Activated CD4-positive, alpha-beta T cell treated with anti-CD3 and anti-CD28 coated beads for 1 hour (primary cell): ENCODE measurements around the gene CCDC8.
"Not testable (repeated sequence)": the region's sequence is repeated elsewhere in the genome, so short reads cannot be mapped to it uniquely, and the experiment has no call there.

ENCODE experiments used
- DNase-seq: peaks from one replicate; pipeline ENCODE4 v3.0.0-alpha.2; 2020

CCDC8 gene

GRCh38 chr19:46413262-46414031 is at the start of gene CCDC8:
Gene CCDC8 (minus strand): TSS chr19:46413564. CDS start chr19:46412810, 754 bp downstream.
- no peak for DNase-seq

DNA sequence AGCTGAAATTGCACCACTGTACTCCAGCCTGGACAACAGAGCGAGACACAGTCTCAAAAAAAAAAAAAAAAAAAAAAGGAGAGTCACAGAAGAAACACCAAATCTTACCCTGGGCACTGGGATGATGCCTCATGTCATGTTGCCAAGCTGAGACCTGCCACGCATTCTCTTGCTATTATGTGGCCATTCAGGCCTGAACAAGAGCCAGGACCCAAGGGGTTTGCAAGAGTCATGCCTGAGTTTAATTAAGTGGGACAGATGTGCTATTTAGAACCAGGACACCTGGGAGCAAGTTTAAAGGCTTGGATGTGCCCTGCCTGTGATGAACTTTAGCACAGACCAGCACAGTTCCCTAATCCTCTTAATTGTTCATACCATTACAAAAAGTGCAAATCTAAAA is 48.2 kb upstream of the CCDC8 start:
- no peak for DNase-seq

DNA sequence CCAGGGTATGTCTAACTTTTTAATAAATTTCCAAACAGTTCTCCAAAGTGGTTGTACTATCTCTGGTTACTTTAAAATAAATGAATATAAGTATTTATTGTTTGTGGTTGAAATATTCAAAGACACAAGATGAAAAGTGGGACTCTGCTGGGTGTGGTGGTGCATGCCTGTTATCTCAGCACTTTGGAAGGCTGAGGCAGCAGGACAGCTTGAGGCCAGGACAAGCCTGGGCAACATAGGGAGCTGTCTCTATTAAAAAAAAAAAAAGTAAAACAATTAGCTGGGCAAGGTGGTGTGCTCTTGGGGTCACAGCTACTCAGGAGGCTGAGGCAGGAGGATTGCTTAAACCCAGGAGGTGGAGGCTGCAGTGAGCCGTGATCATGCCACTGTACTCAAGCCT is 47.6 kb upstream of the CCDC8 start:
- DNase-seq, result no peak

- DNase-seq, result no peak
Observed at GRCh38 chr19:46460055-46460454, 46.7 kb upstream of the CCDC8 start.

GRCh38 chr19:46456930-46457329 is 43.6 kb upstream of the CCDC8 start:
- DNase-seq, result no peak

GRCh38 chr19:46454244-46454643 is 40.9 kb upstream of the CCDC8 start:
- no peak for DNase-seq

DNA sequence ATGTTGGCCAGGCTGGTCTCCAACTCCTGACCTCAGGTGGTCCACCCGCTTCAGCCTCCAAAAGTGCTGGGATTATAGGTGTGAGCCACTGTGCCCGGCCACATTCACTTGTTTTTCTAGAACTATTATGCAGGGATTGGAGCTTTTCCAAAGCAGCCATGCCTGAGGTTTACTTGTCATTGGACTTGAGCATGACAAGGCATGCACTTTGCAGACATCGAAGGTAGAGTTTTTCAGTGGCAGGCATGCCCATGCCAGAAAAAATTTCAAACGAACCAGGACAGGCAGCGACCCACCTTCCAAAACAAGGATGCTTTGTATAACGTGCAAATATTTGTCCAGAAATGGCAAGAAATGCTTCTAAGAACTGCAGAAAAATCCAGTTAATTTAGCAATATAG is 40.3 kb upstream of the CCDC8 start:
- DNase-seq, result no peak

DNA sequence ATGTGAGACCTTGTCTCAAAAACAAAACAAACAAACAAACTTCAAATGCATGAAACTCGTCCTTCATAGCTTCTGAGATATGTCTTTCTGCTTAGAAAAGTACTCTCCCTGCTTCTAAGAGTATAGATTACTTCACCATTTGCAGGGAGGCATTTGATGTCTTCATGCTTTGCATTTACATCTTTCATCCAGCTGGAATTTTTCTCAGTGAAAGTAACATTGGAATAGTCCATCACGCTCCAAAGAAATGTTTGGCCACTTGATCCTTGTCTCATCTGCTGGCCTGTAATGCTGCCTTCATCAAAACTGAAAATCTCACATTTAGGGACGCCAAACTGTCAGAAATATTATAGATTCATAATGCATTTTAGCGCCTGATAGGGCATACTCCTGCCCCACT is 38.8 kb upstream of the CCDC8 start:
- DNase-seq, result no peak

DNA sequence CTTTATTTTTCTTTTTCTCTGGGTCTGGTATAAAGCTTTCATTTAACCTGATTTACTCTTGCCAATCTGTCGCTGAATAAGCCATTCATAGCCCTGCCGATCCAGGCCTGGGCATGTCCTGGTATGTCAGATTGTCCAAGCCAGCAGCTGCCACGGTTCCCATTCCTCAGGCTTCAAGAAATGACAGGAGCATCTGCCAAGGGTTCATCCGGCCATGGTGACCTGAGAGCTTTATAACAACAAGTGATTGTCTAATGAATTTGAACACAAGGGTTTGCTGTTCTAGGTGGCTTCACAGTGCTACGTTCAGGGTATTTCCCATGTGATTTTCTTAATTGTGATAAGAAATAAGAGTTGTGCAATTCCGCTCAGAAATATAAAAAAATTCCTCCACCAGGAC is 38.0 kb upstream of the CCDC8 start:
- no peak for DNase-seq

DNA sequence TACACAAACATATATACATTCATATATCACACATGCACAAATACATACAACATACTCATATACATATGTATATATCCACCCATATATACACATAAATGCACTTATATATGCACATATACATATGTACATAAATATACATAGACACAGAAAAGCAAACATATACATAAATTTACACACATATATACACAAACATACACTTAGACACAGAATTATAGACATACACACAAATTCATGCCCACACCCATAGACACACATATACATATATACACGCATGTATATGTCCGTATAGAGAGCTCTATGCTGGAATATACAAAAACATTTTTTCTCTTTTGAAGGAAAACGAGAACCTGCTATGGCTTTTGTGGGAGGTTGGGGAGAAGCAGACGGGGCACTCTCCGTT is 37.4 kb upstream of the CCDC8 start:
- DNase-seq, result no peak

- DNase-seq, result no peak
Observed at GRCh38 chr19:46449228-46449627, 35.9 kb upstream of the CCDC8 start.

DNA sequence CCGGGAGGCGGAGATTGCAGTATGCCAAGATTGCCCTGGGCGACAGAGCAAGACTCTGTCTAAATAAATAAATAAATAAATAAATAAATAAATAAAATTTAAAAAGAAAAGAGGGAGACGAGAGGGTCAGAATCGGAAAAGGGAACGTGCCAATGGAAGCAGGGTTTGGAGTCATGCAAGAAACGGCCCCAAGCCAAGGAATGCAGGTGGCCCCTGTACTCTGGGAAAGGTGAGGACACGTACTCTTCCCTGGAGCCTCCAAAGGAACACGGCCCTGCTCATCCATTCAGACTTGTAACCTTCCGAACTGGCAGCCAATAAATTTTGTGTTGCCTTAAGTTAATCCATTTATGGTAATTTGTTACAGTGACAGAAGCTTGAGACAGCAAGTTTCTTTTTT is 35.2 kb upstream of the CCDC8 start:
- DNase-seq, result no peak

GRCh38 chr19:46447824-46448223 is 34.5 kb upstream of the CCDC8 start:
- DNase-seq, result no peak

DNA sequence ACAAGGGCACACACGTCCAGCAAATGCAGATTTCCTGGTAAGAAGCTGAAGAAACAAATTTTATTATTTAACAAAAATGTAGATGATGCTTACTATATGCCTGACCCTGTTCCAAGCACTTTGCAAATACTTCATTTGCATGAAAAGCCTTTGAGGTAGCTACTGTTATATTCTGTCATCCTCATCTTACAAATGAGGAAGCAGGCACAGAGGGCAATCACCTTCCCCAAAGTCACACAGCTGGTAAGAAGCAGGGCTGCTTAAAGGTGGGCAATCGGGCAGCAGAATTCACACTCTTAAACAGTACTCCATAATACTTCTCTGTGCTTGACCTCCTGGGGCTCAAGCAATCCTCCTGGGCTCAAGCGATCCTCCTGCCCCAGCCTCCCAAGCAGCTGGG is 33.6 kb upstream of the CCDC8 start:
- DNase-seq, result no peak

DNA sequence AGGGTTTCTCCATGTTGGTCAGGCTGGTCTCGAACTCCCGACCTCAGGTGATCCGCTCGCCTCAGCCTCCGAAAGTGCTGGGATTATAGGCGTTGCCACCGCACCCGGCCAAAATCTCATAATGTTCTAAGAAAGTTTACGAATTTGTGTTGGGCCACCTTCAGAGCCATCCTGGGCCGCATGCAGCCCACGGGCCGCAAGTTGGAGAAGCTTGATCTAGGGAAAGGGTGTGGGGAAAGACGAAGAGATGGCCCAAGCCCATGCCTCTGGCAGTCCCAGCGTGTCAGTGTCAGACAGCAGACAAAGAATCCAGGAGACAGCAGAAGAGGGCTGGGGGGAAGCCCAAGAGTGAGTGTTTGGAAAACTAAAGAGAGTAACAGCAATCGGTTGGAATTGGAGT is 32.7 kb upstream of the CCDC8 start:
- no peak for DNase-seq

DNA sequence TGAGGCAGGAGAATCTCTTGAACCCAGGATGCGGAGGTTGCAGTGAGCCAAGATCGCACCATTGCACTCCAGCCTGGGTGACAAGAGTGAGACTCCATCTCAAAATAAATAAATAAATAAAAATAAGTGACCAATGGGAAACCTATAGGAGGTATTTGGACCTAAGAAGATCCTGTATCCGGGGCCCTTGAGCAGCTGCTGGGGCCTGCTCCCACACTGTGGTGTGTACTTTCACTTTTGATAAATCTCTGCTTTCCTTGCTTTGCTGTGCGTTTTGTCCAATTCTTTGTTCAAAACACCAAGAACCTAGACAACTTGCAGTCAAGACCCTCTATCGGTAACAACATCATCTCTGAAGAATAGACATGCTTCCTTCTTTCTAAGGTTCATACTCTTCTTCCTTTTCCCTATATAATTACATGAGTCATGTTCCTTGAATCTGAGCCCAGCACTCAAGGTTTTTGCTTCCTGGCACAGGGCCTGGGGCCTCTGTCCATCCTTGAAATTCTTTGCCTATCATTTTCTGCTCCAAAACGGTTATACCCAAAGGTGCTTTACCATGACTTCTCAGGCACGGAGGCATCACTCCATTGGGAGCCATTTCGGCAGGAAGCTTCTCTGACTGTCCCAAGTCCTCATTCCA is 29.6 kb upstream of the CCDC8 start:
- DNase-seq, result no peak

GRCh38 chr19:46441866-46442265 is 28.5 kb upstream of the CCDC8 start:
- DNase-seq, result no peak

DNA sequence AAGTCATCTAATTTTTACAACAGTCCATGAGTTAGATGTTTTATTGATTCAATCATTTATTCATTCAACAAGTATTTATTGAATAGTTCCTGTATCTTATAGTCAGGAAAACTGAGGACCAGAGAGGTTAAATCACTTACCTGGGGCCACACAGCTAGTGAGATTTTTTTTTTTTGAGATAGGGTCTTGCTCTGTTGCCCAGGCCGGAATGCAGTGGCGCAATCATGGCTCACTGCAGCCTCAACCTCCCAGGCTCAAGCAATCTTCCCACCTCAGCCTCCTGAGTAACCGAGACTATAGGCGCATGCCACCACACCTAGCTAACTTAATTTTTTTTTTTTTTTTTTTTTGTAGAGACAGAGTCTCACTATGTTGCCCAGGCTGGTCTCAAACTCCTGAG is 22.3 kb upstream of the CCDC8 start:
- not testable (repeated sequence) for DNase-seq

DNA sequence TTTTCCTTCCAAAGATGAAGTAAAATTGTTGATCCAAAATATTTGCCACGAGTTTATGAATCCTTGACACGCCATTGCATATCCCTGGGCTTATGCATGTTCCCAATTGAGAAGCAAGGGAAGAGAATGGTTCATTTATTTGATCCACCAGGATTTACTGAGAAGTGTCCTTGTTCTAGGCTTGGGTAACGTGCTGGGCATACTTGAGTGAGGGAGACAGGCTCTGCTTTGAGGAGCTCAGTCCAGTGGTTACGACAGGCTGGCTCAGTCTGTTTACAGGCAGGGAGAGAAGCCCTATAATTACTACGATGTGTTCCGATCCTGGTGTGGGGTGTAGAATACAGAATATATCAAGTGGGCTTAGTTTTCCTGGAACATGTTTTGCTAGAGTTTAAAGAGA is 21.6 kb upstream of the CCDC8 start:
- no peak for DNase-seq

DNA sequence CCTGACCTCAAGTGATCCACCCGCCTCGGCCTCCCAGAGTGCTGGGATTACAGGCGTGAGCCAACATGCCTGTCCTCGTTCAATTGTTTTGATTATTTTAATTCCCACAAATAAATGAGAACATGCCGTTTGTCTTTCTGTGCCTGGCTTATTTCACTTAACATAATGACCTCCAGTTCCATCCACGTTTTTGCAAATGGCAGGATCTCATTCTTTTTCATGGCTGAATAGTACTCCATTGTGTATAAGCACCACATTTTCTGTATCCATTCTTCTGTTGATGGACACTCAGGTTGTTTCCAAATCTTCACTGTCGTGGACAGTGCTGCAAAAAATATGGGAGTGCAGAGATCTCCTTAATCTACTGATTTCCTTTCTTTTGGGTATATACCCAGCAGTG is 20.1 kb upstream of the CCDC8 start:
- DNase-seq, result not testable (repeated sequence)

GRCh38 chr19:46431824-46432223 is 18.5 kb upstream of the CCDC8 start:
- DNase-seq, result no peak

GRCh38 chr19:46429999-46430398 is 16.6 kb upstream of the CCDC8 start:
- no peak for DNase-seq

DNA sequence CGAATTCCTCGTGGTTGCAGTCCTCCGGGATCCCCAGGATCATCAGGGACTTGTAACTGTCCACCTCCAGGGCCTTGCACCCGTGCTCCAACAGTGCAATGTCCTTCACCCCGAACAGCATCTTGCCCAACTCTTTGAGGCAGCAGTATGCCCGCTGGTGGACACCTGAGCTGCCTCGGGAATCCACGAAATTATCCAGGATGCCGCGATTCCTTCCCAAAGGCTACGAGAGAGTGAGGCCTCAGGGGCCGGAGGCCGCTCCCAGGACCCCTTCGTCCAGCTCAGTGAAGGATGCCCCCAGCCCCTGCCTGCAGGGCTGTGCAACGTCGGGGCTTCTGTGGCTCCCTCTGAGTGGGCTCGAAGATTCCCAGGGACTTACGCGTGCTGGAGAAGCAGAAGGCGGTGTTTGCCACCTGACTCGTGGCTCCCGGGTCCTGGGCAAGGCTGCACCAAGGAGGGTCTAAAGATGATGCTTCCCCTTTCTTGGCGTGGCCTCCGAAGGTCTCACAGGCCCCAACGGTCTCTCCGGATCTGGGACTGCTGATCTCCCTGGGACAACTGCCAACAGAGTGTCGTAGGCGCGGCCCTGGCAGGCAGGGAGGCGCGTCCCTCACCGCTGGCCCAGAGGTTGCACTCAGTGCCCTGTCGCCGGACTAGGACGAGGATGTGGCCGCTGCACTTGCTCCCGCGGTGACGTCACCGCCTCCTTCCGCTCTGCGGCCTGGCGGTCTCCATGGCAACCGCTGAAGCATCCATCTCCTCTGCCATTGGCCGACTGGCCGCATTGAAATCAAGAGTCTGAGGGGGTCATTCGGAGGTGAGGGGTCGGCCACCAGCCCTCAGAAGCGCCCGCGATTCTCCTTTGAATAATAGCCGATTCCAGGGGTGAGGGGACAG is 15.1 kb upstream of the CCDC8 start, which contains the start of gene PNMA8C:
Gene PNMA8C (minus strand): TSS at position 698 of the 897 bp plus-strand sequence. CDS start 577 bp downstream, at position 121.
- peak; percentile 24 for DNase-seq
